Measurements from ENCODE around the gene OPCML. TPM values are rescaled to one million over a fixed set of nuclear protein-coding genes. Genes with fewer than 3 reads are reported as not detected.

OPCML gene
- total RNA-seq, 2 experiments from 2014 or later: not detected

DNA sequence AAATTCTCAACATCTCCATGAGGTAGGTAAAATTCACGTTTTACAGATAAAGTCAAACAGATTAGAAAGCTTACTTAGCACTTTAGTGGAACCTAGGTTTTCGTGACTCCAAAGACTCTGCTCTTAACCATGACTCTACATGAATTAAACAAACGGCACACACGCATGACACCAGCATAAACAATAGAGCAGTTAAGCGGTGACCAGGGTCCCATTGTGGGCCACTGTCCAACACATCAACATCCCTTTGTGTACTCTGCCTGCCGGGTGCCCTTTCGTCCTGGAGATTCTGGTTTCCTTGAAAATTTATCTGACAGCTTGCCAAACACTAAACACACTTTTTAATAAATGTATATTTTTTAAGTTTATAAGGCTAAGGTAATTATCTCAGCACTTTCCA is 941.7 kb downstream of the OPCML start:
- Mint-ChIP-seq H3K9me3 (no peaks in the 10 kb centered on the region), H3K4me3 (no peak overlapping the region), H3K27ac (no peak overlapping the region), H3K27me3 (no peaks in the 10 kb centered on the region), H3K36me3 (no peaks in the 10 kb centered on the region), H3K4me1 (ENCODE audit: low read depth) (no peaks in the 10 kb centered on the region)
- DNase-seq: no peak
- intact Hi-C loops (cut with micrococcal nuclease): no loop called here
- CTCF ChIA-PET: no interaction called here
- POLR2A ChIA-PET: no interaction called here

DNA sequence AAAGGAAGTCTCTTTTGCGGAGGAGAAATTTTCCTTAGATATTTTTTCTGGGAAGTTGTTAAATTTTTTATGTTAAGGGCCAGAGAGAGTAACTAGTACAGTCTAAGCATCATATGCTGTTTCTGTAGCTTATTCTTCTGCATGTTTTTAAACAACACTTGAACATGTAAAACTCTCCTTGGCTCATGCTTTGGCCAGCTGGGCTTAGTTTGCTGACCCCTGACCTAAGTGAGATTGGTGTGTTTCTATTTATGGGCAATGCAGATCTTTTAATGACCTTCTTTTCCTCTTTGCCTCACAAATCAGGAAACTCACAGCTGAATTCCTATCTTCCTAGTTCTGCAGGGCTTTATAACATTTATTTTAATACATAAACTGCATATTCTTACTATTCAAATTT is 942.5 kb downstream of the OPCML start:
- no peak for DNase-seq
- no peaks in the 10 kb centered on the region for H3K9me3 Mint-ChIP-seq
- intact Hi-C loops (cut with micrococcal nuclease): no loop called here
- H3K27me3 Mint-ChIP-seq: no peaks in the 10 kb centered on the region
- no peak overlapping the region for H3K4me3 Mint-ChIP-seq
- no peaks in the 10 kb centered on the region for H3K4me1 Mint-ChIP-seq (ENCODE audit: low read depth)
- no peaks in the 10 kb centered on the region for H3K36me3 Mint-ChIP-seq
- CTCF ChIA-PET: no interaction called here
- POLR2A ChIA-PET: no interaction called here
- H3K27ac Mint-ChIP-seq: no peak overlapping the region

GRCh38 chr11:132588366-132588765 is 943.9 kb downstream of the OPCML start:
- Mint-ChIP-seq H3K4me1 (ENCODE audit: low read depth) (no peaks in the 10 kb centered on the region), H3K36me3 (no peaks in the 10 kb centered on the region), H3K27ac (no peak overlapping the region), H3K4me3 (no peak overlapping the region), H3K27me3 (no peaks in the 10 kb centered on the region), H3K9me3 (no peaks in the 10 kb centered on the region)
- POLR2A ChIA-PET: no interaction called here
- no peak for DNase-seq
- CTCF ChIA-PET: no interaction called here
- intact Hi-C loops (cut with micrococcal nuclease): no loop called here

GRCh38 chr11:132587716-132588115 is 944.6 kb downstream of the OPCML start:
- Mint-ChIP-seq H3K36me3 (no peaks in the 10 kb centered on the region), H3K9me3 (no peaks in the 10 kb centered on the region), H3K27me3 (no peaks in the 10 kb centered on the region), H3K4me3 (no peak overlapping the region), H3K27ac (no peak overlapping the region), H3K4me1 (ENCODE audit: low read depth) (no peaks in the 10 kb centered on the region)
- DNase-seq: no peak
- ChIA-PET POLR2A (no interaction called here), CTCF (no interaction called here)
- intact Hi-C loops (cut with micrococcal nuclease): no loop called here

DNA sequence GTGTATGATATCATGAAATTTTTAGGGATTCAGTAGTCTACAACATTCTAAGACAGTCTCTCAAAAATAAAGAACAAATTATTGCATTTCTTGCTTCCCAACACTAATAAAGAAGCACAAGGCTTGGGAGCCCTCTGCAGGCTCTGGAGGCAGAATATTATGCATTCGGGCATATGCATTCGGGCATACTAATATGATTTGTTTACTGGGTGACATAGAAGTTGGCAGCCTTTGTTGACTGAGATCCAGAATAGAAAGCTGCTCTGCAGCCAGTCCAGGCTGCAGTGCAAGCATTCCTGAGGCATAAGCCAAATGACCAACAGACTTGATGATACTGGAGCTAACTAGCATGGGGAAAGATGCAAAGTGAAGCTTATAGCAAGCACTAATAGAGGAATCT is 945.5 kb downstream of the OPCML start:
- ChIA-PET CTCF (no interaction called here), POLR2A (no interaction called here)
- H3K9me3 Mint-ChIP-seq: no peaks in the 10 kb centered on the region
- H3K27me3 Mint-ChIP-seq: no peaks in the 10 kb centered on the region
- no peak overlapping the region for H3K27ac Mint-ChIP-seq
- no peak overlapping the region for H3K4me3 Mint-ChIP-seq
- intact Hi-C loops (cut with micrococcal nuclease): no loop called here
- no peak for DNase-seq
- no peaks in the 10 kb centered on the region for H3K4me1 Mint-ChIP-seq (ENCODE audit: low read depth)
- no peaks in the 10 kb centered on the region for H3K36me3 Mint-ChIP-seq

GRCh38 chr11:132579634-132580327 is 952.5 kb downstream of the OPCML start:
- ChIA-PET POLR2A (no interaction called here), CTCF (no interaction called here)
- Mint-ChIP-seq H3K4me1 (ENCODE audit: low read depth) (no peaks in the 10 kb centered on the region), H3K27ac (no peak overlapping the region), H3K36me3 (no peaks in the 10 kb centered on the region), H3K27me3 (peaks cover 2% of the 10 kb centered on the region), H3K9me3 (no peaks in the 10 kb centered on the region), H3K4me3 (no peak overlapping the region)
- no peak for DNase-seq
- intact Hi-C loops (cut with micrococcal nuclease): no loop called here

- intact Hi-C loops (cut with micrococcal nuclease): no loop called here
- H3K36me3 Mint-ChIP-seq: no peaks in the 10 kb centered on the region
- ChIA-PET POLR2A (no interaction called here), CTCF (no interaction called here)
- H3K9me3 Mint-ChIP-seq: no peaks in the 10 kb centered on the region
- no peak overlapping the region for H3K27ac Mint-ChIP-seq
- no peak for DNase-seq
- H3K4me1 Mint-ChIP-seq (ENCODE audit: low read depth): no peaks in the 10 kb centered on the region
- H3K4me3 Mint-ChIP-seq: no peak overlapping the region
- peaks cover 2% of the 10 kb centered on the region for H3K27me3 Mint-ChIP-seq
These were observed 953.2 kb downstream of the OPCML start for GRCh38 chr11:132579136-132579535.

- ChIA-PET POLR2A (no interaction called here), CTCF (no interaction called here)
- H3K36me3 Mint-ChIP-seq: no peaks in the 10 kb centered on the region
- DNase-seq: no peak
- H3K4me1 Mint-ChIP-seq (ENCODE audit: low read depth): no peaks in the 10 kb centered on the region
- no peaks in the 10 kb centered on the region for H3K9me3 Mint-ChIP-seq
- no peak overlapping the region for H3K4me3 Mint-ChIP-seq
- intact Hi-C loops (cut with micrococcal nuclease): no loop called here
- H3K27ac Mint-ChIP-seq: no peak overlapping the region
- peaks cover 2% of the 10 kb centered on the region for H3K27me3 Mint-ChIP-seq
These were observed 953.7 kb downstream of the OPCML start for GRCh38 chr11:132578580-132578979.

DNA sequence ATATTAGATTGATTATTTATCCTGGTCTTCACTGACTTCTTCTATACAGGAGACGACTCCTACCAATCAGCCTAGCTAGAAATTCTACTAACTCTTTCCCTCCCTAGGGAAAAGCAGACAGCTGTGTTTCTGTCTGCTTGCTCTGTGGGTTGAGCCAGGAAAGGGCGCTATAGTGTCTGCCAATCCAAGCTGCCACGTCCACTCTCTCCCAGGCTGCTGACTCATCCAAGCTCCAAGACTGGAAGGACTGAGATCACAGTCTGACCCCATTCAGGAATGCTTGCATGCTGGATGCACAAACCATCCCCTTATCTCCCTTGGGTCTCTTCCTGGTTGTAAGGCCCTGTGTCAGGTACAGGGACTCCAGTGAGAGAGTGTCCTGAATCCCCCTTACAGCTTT is 955.6 kb downstream of the OPCML start:
- H3K27ac Mint-ChIP-seq: no peak overlapping the region
- peaks cover 6% of the 10 kb centered on the region for H3K9me3 Mint-ChIP-seq
- no peaks in the 10 kb centered on the region for H3K36me3 Mint-ChIP-seq
- no peak overlapping the region for H3K4me3 Mint-ChIP-seq
- CTCF ChIA-PET: no interaction called here
- intact Hi-C loops (cut with micrococcal nuclease): no loop called here
- H3K4me1 Mint-ChIP-seq (ENCODE audit: low read depth): no peaks in the 10 kb centered on the region
- POLR2A ChIA-PET: no interaction called here
- peaks cover 2% of the 10 kb centered on the region for H3K27me3 Mint-ChIP-seq
- DNase-seq: no peak

DNA sequence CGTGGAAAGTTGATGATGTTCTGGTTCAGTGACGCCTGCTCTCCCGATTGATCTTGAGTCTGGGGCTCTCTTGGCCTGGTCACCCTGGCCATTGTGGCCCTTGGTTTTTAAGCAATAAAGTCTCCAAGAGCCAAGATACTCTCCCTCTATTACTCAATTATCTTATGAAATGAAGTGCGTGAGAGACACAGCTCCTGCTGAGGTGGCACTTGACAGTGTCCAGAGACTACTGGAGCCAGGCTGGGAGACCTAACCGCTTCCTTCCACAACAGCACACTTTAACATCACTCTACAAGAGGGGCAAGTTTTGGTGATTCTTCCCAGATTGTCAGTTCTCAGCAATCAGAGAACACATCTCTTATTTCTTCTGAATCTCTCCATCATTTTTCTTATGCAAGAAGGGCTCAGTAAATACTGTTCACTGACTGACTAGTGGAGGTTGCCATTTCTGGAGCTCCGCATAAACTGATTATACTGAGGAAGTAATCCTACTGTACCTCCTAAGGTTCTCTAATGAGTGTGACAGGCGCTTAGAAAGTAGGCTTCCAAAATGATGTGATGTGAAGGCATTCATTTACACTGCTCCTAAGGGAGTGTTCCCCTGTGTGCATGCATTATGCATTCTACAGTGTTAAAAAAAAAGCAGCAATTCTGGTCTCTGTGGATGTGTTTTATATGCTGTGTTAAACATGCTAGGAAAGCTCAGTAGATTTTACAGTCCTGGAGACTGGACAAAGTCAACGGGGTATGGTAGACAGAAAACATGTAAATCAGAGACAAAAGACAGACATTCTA is 968.0 kb downstream of the OPCML start:
- Mint-ChIP-seq H3K36me3 (no peaks in the 10 kb centered on the region), H3K4me3 (no peak overlapping the region), H3K9me3 (peaks cover 16% of the 10 kb centered on the region), H3K27me3 (peaks cover 2% of the 10 kb centered on the region), H3K27ac (no peak overlapping the region), H3K4me1 (ENCODE audit: low read depth) (no peaks in the 10 kb centered on the region)
- intact Hi-C loops (cut with micrococcal nuclease): no loop called here
- CTCF ChIA-PET: no interaction called here
- POLR2A ChIA-PET: no interaction called here
- no peak for DNase-seq

GRCh38 chr11:132563050-132563449 is 969.3 kb downstream of the OPCML start:
- POLR2A ChIA-PET: no interaction called here

DNA sequence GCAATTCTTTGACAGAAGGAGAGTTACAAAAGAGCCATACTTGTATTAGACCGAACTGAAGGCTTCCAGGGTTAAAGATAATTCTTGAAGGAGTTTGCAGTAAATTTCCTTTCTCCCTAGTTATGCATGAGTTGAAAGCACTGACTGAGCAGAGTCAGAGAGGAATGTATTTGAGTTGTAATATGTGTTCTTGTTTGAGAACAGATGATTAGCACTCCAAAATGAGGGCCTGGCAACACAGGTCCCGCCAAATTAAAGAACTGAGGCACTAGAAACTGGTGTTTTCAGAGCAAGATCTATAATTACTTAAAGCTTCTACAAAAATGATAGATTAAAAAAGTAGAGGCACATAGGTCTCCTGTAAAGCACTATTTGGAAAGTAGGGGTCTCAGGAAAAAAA is 970.4 kb downstream of the OPCML start:
- DNase-seq: no peak
- intact Hi-C loops (cut with micrococcal nuclease): no loop called here
- ChIA-PET POLR2A (interaction anchor here (0.6 kb wide), 1 partner anchor 471 kb away, joined by 4 read pairs; no protein-coding TSS in a partner anchor), CTCF (no interaction called here)
- H3K27me3 Mint-ChIP-seq: peaks cover 2% of the 10 kb centered on the region
- H3K27ac Mint-ChIP-seq: no peak overlapping the region
- H3K4me3 Mint-ChIP-seq: no peak overlapping the region
- no peaks in the 10 kb centered on the region for H3K36me3 Mint-ChIP-seq
- no peaks in the 10 kb centered on the region for H3K4me1 Mint-ChIP-seq (ENCODE audit: low read depth)
- peaks cover 8% of the 10 kb centered on the region for H3K9me3 Mint-ChIP-seq

More at GRCh38 chr11:132563050-132563449, 969.3 kb downstream of the OPCML start:
- H3K27me3 Mint-ChIP-seq: peaks cover 2% of the 10 kb centered on the region
- DNase-seq: no peak
- H3K4me1 Mint-ChIP-seq (ENCODE audit: low read depth): no peaks in the 10 kb centered on the region
- H3K9me3 Mint-ChIP-seq: peaks cover 12% of the 10 kb centered on the region
- no peaks in the 10 kb centered on the region for H3K36me3 Mint-ChIP-seq
- intact Hi-C loops (cut with micrococcal nuclease): no loop called here
- H3K4me3 Mint-ChIP-seq: no peak overlapping the region
- H3K27ac Mint-ChIP-seq: no peak overlapping the region
- CTCF ChIA-PET: no interaction called here

GRCh38 chr11:132559331-132560036 is 972.8 kb downstream of the OPCML start:
- peaks cover 8% of the 10 kb centered on the region for H3K9me3 Mint-ChIP-seq
- H3K4me3 Mint-ChIP-seq: no peak overlapping the region
- CTCF ChIA-PET: no interaction called here
- H3K27me3 Mint-ChIP-seq: peaks cover 2% of the 10 kb centered on the region
- DNase-seq: no peak
- H3K4me1 Mint-ChIP-seq (ENCODE audit: low read depth): no peaks in the 10 kb centered on the region
- POLR2A ChIA-PET: no interaction called here
- no peak overlapping the region for H3K27ac Mint-ChIP-seq
- intact Hi-C loops (cut with micrococcal nuclease): no loop called here
- H3K36me3 Mint-ChIP-seq: no peaks in the 10 kb centered on the region

Measured in activated CD4-positive, alpha-beta memory T cell treated with anti-CD3 and anti-CD28 coated beads for 36 hours (primary cell).